HG03354 (cell line): Measurements from ENCODE around the gene PWP2.
"Not testable (repeated sequence)": the region's sequence is repeated elsewhere in the genome, so short reads cannot be mapped to it uniquely, and the experiment has no call there.

ENCODE experiments used
- ATAC-seq: cut with Tn5 transposase; IDR thresholded peaks from one replicate; pipeline ENCODE4 v1.9.1; 2021; ENCODE audit warnings: mild to moderate bottlenecking; ENCODE audit not compliant: unreplicated experiment, poor library complexity, severe bottlenecking

The PWP2 gene

DNA sequence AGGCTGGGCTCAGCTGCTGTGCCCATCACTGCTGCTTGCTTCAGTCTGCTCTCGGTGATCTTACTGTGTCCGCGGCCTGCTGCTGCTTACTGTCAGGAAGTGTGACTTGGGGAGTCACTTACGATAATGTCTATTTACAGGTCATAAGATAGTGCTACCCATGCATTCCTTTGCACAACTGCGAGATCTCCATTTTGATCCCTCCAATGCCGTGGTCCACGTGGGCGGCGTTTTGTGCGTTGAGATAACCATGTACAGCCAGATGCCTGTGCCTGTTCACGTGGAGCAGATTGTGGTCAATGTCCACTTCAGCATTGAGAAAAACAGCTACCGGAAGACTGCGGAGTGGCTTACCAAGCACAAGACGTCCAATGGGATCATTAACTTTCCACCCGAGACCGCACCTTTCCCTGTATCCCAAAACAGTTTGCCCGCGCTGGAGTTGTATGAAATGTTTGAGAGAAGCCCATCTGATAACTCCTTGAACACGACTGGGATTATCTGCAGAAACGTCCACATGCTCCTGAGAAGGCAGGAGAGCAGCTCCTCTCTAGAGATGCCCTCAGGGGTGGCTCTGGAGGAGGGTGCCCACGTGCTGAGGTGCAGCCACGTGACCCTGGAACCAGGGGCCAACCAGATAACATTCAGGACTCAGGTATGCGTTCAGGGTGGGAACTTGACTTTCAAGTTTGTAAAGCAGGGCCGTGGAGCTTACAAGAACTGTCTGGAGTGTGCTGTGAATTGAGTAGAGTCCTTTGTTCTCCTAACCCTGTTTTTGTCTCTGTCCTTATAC, 24.4 kb upstream of the PWP2 start:
- no peak for ATAC-seq

DNA sequence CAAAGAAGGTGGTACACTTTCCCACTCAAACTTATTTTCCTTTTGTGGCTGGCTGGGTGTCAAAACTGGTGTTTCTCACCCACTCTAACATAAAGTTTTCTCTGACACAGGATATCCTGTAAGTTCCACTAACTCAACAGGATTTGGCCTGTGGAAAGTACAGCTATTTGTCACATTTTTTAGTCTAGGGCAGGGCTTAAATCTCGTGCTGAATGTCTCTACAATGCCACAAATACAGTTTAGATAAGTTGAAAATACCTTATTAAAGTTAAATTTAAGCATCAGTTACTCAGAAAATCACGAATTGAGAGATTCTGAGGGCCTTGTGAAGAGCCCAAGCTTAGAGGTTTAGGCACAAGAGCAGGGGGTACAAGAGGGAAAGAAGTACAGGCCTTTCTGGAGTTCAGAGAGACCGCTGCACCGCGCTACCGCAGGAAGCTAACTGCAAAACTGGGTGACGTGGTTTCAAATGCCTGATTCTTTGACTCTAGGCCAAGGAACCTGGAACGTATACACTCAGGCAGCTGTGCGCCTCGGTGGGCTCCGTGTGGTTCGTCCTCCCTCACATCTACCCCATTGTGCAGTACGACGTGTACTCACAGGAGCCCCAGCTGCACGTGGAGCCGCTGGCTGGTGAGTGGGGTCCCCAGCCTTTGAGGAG, 23.4 kb upstream of the PWP2 start:
- ATAC-seq = no peak

DNA sequence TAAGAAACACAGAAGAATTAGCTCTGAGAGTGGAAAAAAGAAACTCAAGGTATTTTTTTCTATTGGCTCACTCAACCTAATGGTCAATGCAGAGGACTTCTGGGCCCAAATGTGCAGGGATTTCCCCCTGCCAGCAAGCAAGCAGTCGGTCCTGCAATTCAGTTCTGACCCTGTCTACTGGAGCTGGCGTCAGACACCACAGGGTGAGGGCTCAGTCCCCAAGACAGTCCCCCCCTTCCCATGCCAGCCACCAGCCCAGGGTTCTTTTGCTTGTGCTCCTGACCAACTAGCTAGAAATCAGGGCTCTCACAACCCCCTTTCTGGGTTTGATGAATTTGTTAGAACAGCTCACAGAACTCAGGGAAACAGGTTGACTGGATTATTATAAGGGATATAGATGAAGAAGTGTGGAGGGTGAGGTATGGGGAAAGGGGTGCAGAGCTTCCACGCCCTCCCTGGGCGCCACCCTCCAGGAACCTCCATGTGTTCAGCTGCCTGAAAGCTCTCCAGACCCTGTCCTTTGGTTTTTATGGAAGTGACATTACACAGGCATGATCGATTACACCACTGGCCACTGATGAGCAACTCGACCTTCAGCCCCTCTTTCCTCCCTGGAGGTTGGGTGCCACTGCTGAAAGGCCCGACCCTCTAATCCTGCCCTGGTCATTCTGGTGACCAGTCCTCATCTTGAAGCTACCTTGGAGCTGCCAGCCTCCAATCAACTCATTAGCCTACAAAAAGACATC, 22.5 kb upstream of the PWP2 start:
- no peak for ATAC-seq

DNA sequence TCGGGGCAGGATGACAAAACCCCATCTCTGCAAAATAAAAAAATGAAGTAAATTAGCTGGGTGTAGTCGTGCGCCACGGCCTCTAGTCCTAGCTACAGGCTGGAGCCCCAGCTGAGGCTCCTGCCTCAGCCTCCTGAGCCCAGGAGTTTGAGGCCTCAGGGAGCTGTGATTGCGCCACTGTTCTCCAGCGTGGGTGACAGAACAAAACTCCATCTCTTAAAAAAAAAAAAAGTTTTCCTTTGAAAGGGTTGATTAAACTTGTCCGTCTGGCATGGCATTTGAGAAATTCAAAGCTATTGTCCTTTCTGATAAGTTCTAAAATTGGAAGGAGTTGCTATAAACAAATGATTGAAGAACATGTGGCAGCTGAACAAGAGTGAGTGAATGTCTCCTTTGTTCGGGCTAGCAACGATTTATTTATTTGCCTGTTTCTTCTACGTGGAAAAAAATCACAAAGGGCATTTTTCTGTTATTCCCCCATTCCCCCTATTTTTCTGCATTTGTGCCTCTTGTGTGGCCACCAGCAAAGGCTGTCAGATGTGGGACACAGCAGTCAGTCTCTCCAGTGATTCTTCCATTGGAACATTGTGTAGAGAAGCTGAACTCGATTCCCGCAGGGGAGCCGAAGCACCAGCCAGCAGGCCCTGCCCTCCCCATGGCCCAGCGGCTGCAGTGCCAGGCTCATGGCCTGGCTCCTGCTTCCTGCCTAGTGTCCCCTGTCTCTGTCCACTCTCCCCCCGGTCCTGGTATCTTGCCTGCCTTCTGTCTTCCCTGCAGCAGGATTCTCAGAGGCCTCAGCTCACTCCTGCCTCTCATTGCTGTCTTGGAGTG, 21.5 kb upstream of the PWP2 start:
- ATAC-seq = no peak

DNA sequence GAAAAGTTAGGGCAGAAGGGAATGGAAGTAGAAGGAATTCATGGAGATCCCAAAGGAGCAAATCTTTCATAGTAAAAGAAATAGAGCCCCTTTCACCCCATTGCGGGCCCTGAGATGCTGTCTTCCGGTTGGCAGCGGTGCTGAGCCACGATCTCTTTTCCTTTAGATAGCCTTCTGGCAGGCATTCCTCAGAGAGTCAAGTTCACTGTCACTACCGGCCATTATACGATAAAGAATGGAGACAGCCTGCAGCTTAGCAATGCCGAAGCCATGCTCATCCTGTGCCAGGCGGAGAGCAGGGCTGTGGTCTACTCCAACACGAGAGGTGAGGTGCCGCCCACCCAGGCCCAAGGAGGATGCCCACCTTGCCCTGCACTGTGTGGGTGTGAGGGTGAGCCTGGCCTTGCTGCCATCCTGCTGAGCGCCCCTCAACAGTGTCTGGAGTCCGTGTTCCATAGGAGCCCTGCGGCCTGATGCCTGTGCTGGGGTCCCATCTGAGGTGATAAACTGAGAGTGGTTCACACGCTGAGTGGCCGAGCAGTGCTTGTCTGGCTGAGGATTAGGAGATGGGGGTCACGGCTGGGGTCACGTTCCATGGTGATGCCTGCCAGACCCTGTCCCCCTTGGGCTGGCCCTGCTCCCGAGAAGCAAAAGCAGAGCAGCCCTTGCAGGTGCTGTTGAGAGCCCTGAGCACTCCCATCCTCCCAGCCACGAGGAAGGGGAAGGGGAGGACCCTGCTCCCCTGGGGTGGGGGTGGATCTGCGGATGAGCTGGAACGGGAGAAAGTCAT, 20.4 kb upstream of the PWP2 start:
- ATAC-seq = no peak

DNA sequence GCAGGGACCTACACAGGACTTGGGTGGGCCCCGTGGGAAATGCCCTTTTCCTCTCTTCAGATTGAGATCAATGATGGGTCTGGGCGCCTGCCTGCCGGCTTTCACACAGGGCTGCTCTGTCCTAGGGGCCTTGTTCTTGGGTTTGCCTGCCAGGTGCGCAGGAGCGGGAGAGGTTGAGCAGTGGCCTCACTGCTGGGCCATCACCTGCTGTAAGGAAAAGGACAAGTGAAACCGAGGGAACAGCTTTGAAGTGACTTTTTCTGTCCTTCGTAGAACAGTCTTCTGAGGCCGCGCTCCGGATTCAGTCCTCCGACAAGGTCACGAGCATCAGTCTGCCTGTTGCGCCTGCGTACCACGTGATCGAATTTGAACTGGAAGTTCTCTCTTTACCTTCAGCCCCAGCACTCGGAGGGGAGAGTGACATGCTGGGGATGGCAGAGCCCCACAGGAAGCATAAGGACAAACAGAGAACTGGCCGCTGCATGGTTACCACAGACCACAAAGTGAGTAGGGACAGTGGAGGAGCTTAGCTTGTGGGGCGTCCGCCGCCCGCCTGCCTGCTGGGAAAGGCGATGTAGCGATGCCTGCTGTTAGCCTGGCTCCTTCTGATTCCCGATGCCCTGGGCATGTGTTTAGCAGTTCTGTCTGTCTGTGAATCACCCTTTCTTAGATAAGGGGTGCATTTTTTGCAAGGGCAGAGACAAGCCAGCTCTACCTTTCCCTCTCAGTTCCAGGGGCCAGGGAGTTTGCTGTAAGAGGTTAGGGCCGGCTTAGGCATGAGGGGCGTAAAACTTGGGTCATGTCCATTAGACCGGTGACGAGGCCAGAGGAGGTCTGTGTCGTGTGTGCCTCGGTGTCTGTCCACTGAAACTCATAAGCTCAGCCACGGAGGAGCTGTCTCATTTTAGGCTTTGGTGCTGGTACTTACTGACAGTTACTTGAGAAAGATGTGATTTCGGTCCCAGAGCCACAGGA, 19.5 kb upstream of the PWP2 start:
- no peak for ATAC-seq

DNA sequence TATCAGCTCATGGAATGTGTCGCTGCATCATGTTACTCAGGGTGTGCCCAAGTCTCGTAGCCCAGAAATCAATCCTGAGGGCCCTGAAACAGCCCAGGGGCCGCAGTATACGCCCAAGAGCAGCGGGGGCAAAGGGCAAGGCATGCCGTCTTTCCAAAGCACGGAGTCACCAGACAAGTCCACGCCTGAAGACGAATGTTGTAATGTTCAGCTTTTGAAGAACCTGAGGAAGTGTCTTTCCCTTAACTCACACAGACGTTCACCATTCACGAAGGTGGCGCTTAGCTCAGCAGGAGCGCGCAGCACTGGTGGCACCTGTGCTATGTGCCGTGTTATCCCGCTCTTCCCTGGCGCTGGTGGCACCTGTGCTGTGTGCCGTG, 18.8 kb upstream of the PWP2 start:
- ATAC-seq = no peak

DNA sequence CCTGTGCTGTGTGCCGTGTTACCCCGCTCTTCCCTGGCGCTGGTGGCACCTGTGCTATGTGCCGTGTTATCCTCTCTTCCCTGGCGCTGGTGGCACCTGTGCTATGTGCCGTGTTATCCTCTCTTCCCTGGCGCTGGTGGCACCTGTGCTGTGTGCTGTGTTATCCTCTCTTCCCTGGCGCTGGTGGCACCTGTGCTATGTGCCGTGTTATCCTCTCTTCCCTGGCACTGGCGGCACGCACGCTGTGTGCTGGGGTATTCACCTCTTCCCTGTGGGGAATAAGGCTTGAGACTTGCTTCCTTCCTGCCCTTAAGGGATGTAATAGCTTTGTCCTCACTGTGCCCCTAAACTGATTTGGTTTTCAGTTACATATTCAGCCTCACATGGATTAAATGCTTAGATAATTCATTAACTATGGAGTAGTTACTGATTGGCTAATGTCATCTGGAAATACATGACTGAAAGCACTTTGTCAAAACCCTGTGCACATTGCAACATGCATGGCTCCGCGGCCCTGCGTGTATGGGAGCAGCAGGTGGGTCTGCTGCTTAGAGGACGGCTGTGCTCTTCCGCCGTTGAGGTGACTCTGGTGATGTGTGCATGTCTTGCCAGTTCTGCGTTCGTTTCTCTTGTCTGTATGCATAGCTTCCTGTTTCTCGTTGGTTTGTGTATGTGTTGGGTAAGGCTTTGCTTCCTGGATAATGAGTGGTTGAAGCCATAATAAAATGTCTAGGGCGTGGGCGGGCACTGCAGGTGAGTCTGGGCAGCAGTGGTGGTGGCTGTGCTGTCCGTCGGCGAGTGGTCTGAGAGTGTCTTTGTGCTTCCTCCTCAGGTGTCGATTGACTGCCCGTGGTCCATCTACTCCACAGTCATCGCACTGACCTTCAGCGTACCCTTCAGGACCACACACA, 17.9 kb upstream of the PWP2 start:
- ATAC-seq = peak; percentile 69

DNA sequence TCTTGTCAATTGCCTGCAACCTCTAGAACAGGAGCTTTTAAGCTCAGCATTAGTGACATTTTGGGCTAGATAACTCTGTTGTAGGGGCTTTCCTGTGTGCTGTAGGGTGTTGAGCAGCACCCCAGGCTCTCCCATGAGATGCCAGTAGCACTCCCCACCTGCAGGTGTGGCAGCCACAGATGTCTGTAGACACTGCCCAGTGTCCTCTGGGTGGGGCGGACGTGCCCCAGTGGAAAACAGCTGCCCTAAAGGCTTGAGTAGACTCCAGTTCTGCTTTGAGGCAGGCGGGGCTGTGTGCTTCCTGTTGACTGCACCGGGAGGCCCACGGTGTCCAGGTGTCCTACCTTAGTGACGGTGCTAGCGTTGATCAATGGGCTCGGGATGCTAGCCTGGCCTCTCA, 16.9 kb upstream of the PWP2 start:
- no peak for ATAC-seq

DNA sequence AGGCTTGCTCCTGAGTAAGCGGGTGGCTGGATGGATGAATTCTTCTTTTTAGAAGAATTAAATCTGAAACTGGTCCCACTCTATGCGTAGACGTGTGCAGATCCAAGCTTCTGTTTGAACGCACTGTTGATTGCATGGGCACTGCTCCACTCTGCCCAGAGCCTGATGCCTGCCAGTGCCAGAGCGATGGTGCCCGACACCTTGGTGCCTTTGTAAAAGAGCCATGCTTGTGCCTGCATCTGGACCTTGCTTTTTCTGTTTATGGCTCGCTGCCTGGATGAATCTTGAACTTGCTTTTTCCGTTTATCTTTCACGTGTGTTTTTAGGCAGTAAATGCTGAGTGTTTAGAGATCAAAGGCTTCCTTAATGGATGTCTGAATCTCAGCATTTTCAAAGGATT, 15.0 kb upstream of the PWP2 start:
- ATAC-seq = no peak

DNA sequence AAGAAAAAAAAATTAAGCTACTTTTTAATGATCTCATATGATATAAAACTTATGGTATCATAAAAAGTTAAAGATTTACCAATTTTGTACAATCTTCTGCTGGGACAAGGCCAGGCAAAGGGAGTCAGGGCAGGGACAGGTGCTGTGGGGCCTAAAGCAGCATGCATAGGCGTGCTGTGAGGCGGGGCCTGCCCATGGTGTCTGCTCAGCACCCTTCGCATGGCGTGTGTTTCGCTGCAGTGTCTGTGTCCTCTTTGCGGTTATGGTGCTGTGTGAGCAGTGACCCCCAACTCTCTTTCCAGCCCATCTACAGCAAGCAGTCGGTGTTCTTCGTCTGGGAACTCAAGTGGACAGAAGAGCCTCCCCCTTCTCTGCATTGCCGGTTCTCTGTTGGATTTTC, 13.4 kb upstream of the PWP2 start:
- no peak for ATAC-seq

DNA sequence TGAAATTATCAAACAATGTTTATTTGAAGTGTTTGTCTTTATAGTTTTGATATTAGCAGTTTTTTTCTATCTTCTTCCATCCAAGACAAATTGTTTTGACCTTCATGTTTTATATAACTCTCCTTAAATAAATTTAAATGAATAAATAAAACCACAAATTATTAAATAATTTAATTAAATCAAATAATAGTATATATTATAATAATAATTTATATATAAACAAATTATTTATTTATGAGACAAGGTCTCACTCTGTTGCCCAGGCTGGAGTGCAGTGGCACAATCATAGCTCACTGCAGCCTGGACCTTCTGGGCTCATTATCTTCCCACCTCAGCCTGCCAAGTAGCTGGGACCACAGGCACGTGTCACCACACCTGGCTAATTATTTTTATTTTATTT, 12.4 kb upstream of the PWP2 start:
- ATAC-seq = no peak

DNA sequence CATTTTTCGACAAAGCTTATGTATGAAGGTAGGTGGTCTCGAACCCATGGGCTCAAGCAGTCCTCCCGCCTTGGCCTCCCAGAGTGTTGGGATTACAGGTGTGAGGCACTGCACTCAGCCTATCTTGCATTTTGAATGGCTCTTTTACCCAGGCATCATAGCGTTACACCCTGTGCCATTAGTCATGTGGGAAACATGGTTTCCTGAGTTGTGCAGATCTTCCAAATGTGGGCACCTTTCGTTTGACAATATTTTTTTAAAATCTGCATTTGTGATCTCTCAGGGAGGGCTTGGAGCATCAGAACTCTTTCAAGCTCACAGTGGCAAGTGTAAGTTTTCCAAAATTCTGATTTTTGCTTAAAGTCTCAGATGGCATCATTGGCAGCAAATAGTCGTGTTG, 8.7 kb upstream of the PWP2 start:
- not testable (repeated sequence) for ATAC-seq

DNA sequence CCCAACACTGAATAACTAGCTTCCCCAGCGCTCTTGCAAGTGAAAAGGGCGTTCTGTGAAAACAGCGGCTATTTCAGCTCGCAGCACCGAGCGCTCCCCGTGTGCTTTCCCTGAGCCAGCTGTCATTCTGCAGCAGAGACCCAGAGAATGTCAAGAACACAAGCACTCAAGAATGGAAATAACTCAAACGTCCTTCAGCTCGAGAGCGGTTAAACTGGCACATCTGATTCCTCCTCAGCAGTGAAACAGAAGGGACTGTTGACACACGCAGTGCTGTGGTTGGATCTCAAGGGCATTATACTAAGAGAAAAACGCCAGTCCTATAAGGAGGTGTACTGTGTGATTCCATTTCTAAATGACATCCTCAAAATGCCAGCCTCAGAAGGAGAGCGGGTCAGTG, 8.2 kb upstream of the PWP2 start:
- not testable (repeated sequence) for ATAC-seq

DNA sequence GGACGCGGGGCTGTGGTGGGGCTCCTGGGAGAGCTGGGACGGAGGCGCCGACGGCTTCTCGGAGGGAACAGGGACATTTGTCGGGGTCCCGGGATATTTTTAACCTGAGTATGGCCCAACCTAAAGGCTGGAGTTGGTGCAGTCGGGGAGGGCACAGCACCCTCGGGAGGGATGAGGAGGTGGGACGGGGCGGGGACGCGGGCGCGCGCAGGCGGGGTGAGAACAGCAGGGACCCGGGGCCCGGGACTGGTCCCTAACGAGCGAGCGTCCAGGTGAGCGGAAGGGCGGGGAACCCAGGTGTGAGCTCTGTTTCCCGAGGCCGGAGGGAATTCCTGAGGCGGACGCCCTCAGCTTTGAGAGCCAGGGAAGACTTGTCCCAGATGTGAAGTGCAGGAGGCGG, 390 bp downstream of the PWP2 start:
- ATAC-seq = peak; percentile 27

DNA sequence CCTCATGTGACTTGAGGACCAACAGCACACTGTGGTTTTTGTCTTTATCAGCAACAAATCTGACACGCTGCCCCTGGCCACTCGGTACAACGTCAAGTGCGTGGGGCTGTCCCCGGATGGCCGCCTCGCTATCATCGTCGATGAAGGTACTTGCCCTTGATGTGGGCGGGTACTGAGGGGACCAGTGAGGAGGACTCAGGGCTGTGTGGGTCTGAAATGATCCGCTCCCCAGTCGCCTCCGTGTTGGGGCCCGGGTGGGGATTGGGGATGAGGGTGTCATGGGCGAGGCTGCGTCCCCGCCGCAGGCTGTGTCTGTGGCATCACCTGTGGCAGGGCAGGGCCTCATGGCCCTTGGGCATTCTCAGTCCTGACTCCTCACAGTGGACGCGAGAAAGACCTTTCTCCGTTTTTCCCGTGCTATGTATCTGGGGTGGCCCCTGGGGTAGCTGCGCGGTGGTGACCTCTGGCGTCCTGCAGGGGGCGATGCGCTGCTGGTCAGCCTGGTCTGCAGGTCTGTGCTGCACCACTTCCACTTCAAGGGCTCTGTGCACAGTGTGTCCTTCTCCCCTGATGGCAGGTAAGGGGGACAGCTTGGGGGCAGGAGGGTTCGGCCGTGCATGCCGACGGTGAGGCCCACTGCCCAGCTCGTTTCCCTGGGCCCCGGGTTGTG, 6.6 kb downstream of the PWP2 start:
- not testable (repeated sequence) for ATAC-seq

DNA sequence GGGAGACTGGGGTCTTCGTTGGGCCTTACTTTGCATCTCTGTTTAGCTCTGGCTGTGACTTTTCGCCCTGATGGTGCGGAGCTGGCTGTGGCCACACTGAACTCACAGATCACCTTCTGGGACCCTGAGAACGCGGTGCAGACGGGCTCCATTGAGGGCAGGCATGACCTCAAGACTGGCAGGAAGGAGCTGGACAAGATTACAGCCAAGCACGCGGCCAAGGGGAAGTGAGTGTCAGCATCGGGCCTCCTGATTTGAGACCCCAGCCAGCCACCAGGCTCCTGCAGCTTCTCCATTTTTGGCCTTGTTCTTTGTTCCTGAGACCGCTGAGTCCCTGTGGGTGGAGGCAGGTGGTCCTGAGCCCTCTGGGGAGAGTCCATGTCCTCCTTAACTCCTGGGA, 14.9 kb downstream of the PWP2 start:
- ATAC-seq = not testable (repeated sequence)
